Fibroblast of villous mesenchyme (primary cell): Measurements from ENCODE around the gene PKD1L1. TPM values are rescaled to one million over a fixed set of nuclear protein-coding genes. Genes with fewer than 3 reads are reported as not detected.

Experiments used
- DNase-seq: peaks from one replicate; pipeline ENCODE4 v3.0.0-alpha.2; 2010; ENCODE audit warnings: low read depth
- H3K4me3 ChIP-seq: 2 replicates; pipeline ENCODE4 v1.5.1; 2011; ENCODE audit warnings: low read depth, mild to moderate bottlenecking, low read length
- total RNA-seq: library from RNA; depleted of rRNA; stranded (reverse); fragments of >200 nt; gene quantifications from 2 replicates; pipeline ENCODE4 v1.2.3, GENCODE V29; 2012
- TF ChIP-seq, protein P1 (sequence below): IDR thresholded peaks from 2 replicates; pipeline ENCODE4 v1.5.1; 2012; ENCODE audit warnings: low read depth, mild to moderate bottlenecking, low read length; ENCODE audit not compliant: insufficient read depth

Gene PKD1L1
- total RNA-seq, 1 donor: 0.43 TPM

DNA sequence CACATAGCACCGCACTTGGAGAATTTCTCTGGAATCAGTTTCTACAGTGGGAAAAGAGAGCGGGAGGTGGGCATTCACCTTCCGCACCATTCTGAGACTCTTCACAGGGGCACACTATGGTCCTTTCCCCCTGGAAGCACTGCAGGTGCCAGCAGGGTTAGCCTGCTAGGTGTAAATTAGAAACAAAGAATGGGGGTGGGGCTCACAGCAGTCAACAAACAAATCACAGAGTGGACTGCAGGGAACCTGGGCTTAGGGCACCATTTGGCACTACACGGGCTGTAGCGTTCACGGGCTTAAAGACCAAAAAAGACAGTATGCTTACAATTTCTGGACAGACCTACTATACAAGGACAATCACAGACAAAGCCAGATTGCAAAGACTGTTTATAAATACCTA lies 8.0 kb upstream of the PKD1L1 start:
- H3K4me3 ChIP-seq: no peak overlapping the region
- no peak for DNase-seq
- TF ChIP-seq, protein P1, sequence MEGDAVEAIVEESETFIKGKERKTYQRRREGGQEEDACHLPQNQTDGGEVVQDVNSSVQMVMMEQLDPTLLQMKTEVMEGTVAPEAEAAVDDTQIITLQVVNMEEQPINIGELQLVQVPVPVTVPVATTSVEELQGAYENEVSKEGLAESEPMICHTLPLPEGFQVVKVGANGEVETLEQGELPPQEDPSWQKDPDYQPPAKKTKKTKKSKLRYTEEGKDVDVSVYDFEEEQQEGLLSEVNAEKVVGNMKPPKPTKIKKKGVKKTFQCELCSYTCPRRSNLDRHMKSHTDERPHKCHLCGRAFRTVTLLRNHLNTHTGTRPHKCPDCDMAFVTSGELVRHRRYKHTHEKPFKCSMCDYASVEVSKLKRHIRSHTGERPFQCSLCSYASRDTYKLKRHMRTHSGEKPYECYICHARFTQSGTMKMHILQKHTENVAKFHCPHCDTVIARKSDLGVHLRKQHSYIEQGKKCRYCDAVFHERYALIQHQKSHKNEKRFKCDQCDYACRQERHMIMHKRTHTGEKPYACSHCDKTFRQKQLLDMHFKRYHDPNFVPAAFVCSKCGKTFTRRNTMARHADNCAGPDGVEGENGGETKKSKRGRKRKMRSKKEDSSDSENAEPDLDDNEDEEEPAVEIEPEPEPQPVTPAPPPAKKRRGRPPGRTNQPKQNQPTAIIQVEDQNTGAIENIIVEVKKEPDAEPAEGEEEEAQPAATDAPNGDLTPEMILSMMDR: no peak

GRCh38 chr7:47954231-47954911 lies 6.1 kb upstream of the PKD1L1 start:
- TF ChIP-seq, protein P1: no peak
- no peak for DNase-seq
- H3K4me3 ChIP-seq: no peak overlapping the region

DNA sequence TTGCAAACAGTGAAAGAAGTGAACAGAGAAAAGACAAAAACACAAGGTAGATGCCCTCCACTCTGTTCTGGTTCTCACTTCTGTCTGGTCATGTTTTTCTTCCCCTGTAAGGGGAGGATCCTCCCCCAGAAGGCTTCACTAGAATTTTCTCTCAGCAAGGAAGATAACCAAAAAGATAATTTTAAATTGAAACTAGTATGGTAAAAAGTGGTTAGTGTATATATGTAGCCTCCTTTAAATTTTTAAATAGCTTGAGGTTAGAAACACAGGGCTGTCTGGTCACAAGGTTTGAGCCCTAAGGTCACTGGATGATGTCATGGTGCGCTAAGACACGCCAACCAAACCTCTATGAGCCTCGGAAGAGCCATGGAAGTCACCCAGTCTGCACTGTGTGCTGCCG lies 5.6 kb upstream of the PKD1L1 start:
- DNase-seq: no peak
- TF ChIP-seq, protein P1: no peak
- H3K4me3 ChIP-seq: no peak overlapping the region

DNA sequence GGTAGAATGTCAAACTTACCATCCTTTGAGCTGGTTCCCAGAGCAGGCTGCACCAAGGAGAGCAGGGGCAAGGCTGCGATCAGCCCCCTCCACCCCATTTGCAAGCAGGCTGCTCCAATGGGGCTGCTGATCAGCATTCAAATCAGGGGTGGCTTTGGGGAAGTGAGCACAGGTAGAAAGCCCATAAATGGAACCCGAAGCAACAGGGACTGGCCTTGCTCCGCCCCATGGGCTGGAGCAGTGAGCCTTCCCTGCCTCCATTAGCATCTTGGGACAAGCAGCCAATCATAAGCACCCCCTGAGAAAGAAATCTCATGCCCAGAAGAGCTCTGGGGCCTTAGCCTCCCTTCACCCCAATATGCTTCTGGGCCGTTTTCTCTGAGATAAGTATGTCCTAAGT lies 4.0 kb upstream of the PKD1L1 start:
- TF ChIP-seq, protein P1: no peak
- DNase-seq: no peak
- no peak overlapping the region for H3K4me3 ChIP-seq

DNA sequence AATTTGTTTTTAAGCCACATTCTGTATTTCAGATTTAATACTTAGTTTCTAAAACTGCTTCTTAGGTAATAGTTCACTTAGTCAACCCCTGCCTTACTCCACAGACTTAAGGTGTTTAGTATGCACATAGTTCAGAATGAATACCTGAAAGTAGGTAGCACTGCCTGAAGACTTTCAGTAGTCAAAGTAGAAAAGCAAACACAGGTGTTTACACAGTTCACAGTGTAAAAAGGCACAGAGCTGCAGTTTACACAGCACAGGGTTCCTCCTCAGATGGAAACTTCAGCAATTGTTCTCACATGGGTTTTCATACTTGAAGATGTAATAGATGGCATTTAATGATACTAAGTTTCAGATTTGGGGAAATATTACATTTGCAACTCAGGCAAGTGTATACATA lies 3.1 kb upstream of the PKD1L1 start:
- TF ChIP-seq, protein P1: no peak
- no peak overlapping the region for H3K4me3 ChIP-seq
- DNase-seq: no peak

DNA sequence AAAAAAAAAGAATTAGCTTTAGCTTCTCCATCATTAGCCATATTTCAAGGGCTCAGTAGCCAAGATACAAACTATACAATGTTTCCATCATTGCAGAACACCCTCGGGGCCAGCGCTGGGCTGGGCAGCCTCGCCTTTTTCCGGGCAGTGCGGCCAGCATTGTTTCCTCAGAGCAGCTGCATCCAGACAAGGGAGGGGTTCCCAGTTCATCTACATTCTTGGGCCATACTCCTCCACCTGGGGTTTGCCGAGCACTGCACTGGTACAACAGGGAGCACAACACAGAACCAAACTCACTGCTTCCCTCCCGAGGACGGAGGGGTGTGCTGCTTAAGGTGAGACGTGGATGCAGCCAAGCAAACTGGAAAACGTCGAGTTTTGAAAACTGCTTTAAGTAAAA lies 2.4 kb upstream of the PKD1L1 start:
- no peak for DNase-seq
- TF ChIP-seq, protein P1: no peak

DNA sequence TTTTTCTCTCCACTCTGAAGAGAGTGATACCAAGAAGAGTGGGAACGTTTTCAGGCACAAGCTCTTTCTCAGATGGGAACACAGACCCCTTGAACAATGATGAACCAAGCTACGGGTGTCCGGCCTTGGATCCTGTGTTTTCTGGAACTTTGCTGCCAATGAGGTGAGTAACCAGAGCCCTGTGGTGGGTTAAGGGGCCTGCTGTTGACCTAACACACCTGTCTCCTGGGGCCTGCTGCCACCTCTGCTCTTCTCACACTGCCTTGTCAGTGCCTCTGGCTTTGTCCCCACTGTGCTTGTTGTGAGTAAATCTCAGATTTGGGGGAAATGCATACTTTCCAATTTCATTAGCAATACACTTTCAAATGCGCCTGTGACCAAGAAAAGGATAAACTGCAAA lies 1.4 kb upstream of the PKD1L1 start:
- DNase-seq: no peak
- TF ChIP-seq, protein P1: no peak
- H3K4me3 ChIP-seq: no peak overlapping the region

More for the DNA sequence above, 2.4 kb upstream of the PKD1L1 start:
- H3K4me3 ChIP-seq: no peak overlapping the region
